PFSK-1 (cell line): ENCODE results near the gene MYEOV.
A peak's percentile ranks its signal among the peaks of the same experiment; 100 is the strongest.

Source experiments
- FOXP2 ChIP-seq: optimal IDR thresholded peaks from 2 replicates; pipeline ENCODE3; 2011; ENCODE audit warnings: borderline replicate concordance, control low read depth, inconsistent platforms; ENCODE audit not compliant: insufficient read depth; ENCODE audit errors: extremely low read length, extremely low read depth
- POLR2AphosphoS5 ChIP-seq: IDR thresholded peaks from 2 replicates; pipeline ENCODE4 v1.6.1; 2012; ENCODE audit warnings: low read depth, mild to moderate bottlenecking, control low read depth, low read length, moderate library complexity
- SIN3A ChIP-seq: IDR thresholded peaks from 2 replicates; pipeline ENCODE4 v1.6.1; 2012; ENCODE audit warnings: mild to moderate bottlenecking, low read length, moderate library complexity, borderline replicate concordance; ENCODE audit not compliant: insufficient read depth
- TAF1 ChIP-seq: IDR thresholded peaks from 2 replicates; pipeline ENCODE4 v1.6.1; 2012; ENCODE audit warnings: low read length, control low read depth, borderline replicate concordance; ENCODE audit not compliant: insufficient read depth
- TF ChIP-seq, protein P1 (sequence below), 2 experiments: IDR thresholded peaks; 2 replicates each; pipeline versions ENCODE4 v1.6.1 to v1.8.0; 2011 to 2012; ENCODE audit warnings: low read depth in 2 of 2, low read length in 2 of 2, control low read depth in 1 of 2, inconsistent platforms in 1 of 2, mild to moderate bottlenecking in 1 of 2, moderate library complexity in 1 of 2; ENCODE audit not compliant: insufficient read depth in 1 of 2

DNA sequence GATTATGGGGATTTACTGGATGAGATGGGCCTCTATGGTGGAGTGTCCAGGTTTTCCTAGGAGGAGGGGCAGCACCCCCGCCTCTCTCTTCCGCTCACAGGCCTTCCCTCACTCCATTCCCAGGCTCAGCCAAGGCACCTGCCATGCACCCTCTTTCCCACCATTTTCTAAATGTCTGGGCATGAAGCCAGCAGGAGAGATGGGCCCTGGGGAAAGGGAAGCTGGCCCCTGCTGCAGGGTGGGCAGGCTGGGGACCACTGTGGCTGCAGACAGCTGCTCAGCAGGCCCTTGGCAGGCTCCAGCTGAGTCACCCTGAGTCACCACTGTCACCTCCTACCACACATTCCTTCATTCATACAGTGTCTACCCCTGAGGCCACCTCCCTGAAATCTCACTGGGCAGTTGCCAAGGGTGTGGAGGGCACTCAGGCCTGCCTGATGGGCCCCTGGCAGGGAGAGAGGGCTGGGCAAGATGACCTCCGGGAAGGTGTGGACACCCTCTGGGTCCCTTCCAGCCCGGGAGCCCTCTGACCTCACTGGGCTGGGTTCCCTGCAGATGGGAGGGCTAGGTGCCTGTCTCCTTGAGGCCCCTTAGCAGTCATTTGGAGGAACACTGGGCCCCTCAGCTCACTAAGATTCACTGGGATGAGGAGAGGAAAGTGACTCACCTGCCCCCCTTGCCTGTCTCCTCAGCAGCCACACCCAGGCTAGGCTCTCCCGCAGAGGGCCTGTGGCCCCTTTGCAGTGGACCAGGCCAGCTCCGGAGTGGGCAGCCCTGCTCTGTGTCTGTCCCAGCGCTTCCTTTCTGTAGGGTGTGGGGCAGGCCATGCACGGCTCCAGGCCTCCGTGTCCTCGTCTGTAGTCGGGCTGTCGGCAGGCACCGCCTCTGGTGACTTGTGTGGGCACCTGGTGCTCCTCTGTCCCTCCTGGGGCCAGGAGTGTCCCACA lies 7.8 kb downstream of the MYEOV start:
- TF ChIP-seq POLR2AphosphoS5 (peak; percentile 16; the same call in 1 of the 2 replicates), SIN3A (no peak), TAF1 (no peak), FOXP2 (no peak)
- TF ChIP-seq, protein P1, sequence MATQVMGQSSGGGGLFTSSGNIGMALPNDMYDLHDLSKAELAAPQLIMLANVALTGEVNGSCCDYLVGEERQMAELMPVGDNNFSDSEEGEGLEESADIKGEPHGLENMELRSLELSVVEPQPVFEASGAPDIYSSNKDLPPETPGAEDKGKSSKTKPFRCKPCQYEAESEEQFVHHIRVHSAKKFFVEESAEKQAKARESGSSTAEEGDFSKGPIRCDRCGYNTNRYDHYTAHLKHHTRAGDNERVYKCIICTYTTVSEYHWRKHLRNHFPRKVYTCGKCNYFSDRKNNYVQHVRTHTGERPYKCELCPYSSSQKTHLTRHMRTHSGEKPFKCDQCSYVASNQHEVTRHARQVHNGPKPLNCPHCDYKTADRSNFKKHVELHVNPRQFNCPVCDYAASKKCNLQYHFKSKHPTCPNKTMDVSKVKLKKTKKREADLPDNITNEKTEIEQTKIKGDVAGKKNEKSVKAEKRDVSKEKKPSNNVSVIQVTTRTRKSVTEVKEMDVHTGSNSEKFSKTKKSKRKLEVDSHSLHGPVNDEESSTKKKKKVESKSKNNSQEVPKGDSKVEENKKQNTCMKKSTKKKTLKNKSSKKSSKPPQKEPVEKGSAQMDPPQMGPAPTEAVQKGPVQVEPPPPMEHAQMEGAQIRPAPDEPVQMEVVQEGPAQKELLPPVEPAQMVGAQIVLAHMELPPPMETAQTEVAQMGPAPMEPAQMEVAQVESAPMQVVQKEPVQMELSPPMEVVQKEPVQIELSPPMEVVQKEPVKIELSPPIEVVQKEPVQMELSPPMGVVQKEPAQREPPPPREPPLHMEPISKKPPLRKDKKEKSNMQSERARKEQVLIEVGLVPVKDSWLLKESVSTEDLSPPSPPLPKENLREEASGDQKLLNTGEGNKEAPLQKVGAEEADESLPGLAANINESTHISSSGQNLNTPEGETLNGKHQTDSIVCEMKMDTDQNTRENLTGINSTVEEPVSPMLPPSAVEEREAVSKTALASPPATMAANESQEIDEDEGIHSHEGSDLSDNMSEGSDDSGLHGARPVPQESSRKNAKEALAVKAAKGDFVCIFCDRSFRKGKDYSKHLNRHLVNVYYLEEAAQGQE (IDR thresholded peaks at IDR 0.05; ENCODE audit: insufficient read depth in 1 of 2, low read depth in 2 of 2, low read length in 2 of 2) = no peak
